ENCODE measurements around the gene CHRNA9.
"Not testable (repeated sequence)": the region's sequence is repeated elsewhere in the genome, so short reads cannot be mapped to it uniquely, and the experiment has no call there.

The CHRNA9 gene

DNA sequence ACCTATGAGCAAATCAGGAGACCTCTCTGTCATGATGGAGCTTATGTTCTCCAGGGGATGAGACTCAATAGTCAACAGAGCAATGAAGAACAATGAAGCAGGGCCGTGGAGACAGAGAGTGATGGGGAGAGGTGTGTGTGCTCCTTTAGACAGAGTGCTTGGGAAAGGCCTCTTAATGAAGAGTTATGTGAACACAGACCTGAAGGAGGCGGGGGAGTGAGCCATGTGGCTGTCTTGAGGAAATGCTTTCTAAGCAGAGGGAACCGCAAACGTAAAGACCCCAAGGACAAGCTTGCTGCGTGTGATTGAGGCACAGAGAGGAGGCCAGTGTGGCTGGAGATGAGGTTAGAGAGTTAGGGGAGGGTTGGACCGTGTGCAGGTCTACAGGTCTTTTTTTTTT is 53.1 kb downstream of the CHRNA9 start:
- no peak for DNase-seq (ENCODE audit: low spot score)

DNA sequence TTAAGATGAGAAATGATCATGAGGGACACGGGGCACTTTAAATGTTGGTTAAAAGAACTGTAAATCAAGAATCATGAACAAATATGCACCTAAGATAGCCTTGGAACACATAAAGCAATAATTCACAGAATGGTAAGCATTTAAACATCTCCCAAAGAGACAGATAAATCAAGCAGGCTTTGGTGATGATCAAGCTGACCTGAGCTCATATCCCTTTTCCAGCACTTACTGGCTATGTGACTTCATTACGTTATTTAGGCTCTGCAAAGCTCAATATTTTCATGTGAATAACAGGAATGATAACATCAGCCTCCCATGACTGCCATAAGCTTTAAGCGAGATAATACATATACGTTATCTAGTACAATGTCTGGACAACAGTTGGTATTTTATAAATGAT is 54.9 kb downstream of the CHRNA9 start:
- DNase-seq (ENCODE audit: low spot score) = no peak

DNA sequence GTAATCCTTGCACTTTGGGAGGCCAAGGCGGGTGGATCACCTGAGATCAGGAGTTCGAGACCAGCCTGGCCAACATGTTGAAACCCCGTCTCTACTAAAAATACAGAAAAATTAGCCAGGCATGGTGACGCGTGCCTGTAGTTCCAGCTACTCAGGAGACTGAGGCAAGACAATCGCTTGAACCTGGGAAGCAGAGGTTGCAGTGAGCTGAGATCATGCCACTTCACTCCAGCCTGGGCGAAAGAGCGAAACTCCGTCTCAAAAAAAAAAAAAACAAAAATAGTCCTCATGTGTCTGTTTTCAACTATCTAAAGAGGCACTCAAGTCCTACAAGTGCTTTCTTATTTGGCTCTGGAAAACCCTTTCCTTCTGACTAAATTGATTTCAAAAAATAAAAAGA is 57.1 kb downstream of the CHRNA9 start:
- not testable (repeated sequence) for DNase-seq (ENCODE audit: low spot score)

DNA sequence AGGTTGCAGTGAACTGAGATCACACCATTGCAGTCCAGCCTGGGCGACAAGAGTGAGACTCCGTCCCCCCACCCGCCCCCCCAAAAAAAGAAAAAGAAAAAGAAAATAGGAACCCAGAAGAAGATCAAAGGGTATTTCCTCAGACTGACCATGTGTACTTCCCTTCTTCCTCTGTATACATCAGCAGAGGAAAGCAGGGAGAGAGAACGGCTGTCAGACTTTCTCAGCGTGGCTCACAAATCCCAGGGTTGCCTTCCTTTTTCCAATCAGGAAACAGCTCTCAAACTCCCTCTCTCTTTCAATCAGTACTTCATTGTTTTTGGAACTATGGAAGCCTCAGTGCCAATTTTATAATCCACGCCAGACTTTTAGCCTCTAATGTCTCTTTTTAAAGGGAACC is 59.1 kb downstream of the CHRNA9 start:
- no peak for DNase-seq (ENCODE audit: low spot score)

DNA sequence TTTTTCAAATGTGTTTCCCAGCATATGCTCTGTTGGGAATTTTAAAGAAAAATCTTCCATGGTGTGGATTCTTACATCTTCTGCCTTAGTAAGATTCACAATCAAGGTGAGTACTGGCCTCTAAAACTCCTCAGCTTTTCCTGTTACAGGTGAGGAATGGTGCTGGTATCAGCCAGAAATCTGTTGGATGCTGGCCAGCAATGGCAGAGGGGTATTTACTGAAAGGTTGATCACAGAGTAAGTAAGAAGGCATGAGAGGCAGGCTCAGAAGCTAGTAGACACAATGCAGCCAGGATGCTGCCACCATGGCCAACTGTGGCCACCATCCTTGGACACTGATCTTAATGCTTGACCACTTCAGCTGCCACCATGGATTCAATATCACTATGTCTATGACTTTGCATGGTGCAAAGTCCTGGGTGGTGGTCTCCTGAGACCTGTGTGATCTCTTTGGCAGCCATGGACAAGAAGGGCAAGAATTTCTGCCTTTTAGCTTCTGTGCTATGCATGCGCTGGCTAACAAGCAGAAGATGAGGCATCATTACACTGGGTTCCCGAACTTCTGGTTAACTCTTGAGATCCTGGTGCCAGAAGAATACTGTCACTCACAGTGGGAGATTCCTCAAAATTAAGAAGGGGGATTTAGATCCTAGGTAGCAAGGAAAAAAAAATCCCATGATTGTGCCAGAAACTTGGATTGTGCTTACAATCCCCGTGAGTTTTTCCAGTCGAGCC is 60.2 kb downstream of the CHRNA9 start:
- no peak for DNase-seq (ENCODE audit: low spot score)

DNA sequence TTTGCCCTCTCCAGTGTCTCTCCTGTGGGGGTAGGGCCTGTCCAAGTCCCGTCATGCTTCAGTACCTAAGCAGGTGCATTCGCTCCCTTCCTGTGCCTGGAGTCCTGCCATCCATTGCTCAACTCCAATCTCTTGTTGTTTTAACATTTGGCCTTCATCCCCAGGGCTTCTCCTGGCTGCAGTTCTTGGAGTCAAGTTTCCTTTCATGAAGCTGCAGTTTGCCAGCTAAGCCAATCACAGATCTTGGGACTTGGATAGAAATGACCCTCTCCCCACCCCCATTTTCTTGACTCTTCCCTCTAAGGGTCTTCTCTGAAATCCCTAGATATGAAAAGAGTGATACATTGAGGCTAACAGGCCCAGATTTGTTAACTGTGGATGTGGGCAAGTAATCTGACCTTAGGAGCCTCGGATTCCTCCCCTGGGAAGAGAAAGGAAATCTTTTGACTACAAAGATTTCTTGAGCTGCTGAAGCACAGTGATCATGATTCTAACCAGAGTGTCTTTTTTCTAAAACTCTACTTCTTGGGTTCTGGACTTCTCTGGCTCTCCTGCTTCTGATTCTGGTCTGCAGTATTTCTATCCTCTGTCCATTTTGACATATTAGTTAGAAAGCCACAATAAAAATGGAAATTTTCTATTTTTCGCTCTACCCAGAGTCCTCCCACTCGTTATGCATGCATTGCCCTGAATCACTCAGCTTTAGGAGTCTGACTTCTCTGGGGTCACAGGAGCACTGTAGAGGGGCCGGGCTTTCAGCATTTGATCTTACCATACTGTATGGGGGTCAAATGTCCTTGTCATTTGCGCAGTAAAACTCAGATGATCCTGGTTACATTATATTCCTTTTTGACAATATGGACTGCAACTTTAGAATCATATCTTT is 61.0 kb downstream of the CHRNA9 start:
- DNase-seq (ENCODE audit: low spot score) = no peak

DNA sequence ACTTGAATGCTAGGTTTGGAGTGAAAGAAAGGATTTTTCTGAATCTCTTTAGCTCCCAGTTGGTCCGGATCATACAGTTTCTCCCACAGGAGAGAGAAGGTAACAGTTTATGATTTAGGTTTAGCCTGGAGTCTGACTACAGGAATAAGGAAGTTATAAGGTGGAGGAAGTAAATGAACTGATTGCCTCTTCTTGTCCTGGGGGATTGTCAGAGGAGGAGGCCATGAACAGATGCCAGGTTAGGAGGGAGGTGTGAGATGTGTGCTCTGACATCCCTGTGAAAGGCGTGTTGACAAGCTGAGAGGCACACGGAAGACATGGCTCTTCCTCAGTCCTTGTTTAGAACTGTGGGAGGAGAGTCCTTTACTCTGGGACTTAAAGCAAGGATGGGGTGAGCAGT is 64.4 kb downstream of the CHRNA9 start:
- DNase-seq (ENCODE audit: low spot score) = no peak

DNA sequence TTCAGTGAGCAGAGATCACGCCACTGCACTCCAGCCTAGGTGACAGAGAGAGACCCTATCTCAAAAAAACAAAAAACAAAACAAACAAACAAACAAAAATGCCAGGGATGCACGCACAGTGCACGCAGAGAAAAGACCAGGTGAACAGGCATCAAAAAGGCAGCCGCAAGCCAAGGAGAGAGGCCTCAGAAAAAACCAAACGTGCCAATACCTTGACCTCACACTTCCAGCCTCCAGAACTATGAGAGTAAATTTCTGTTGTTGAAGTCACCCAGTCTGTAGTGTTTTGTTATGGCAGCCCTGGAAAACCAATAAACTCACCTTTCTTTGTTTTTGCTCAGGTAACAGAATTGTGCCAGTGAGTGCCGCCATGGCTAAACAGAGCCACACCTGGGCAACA is 66.0 kb downstream of the CHRNA9 start:
- no peak for DNase-seq (ENCODE audit: low spot score)

DNA sequence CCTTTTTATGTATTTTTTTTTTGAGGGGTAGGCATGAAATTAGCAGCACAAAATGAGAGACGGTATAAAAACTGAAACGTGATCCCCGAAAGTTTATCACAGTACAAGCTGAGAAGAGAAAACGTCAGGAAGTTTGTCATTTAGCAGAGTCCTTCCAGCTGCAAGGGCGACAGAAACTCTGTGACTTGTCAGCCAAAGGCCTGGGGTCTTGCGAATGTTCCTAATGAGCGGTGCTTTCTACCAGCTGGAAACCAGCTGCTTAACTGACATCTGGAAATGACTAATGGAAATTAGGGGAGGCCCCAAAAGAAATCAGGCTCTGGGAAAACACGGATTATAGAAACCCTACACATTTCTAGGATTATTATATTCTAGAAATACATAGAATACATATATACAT is 66.5 kb downstream of the CHRNA9 start:
- no peak for DNase-seq (ENCODE audit: low spot score)

DNA sequence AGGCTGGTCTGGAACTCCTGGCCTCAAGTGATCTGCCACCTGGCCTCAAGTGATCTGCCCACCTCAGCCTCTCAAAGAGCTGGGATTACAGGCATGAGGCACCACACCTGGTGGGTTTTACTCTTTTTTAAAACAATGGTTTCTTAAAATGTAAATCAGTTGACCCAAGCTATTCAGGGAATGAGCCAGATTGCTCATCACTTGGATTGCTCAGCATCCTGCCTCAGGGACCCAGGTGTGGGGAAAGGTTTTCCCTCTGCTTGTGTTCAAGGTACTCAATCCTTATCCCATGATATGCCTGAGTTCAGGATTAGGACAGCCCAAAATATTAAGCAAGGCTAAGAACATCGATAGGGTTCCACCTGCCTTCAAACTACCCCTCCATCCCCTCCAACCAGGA is 67.4 kb downstream of the CHRNA9 start:
- DNase-seq (ENCODE audit: low spot score) = no peak

DNA sequence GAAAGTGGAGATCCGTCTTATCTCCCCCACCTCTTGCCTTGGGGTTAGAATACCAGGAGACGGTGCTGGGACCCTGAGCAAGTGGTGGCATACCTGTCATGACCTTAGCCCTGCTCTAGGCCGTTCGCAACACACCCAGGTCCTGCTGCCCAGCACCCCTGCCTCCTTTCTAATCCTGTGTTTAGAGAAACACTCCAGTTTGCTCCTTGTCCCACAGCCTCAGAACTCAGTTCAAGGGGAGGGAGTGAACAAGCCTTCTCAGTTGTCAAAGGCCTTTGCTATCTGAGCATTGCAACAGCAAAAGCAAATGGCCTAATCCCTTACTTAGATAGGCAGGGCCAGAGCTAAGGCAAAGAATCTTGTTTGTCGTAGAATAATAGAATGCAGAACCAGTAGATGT is 67.9 kb downstream of the CHRNA9 start:
- no peak for DNase-seq (ENCODE audit: low spot score)

Measured in germinal center (tissue), 1 donor.